Inflammatory macrophage treated with lipopolysaccharide for 4 hours (primary cell): ENCODE results near the gene TM7SF3.
"Not testable (repeated sequence)": the region's sequence is repeated elsewhere in the genome, so short reads cannot be mapped to it uniquely, and the experiment has no call there.

Experiments used
- DNase-seq: peaks from one replicate; pipeline ENCODE4 v3.0.0-alpha.2; 2020

TM7SF3 gene

GRCh38 chr12:26976687-26977086 is 37.5 kb downstream of the TM7SF3 start:
- DNase-seq: peak; percentile 47

- DNase-seq: no peak
These were observed 42.2 kb downstream of the TM7SF3 start for GRCh38 chr12:26971963-26972362.

- no peak for DNase-seq
These were observed 44.0 kb downstream of the TM7SF3 start for GRCh38 chr12:26970136-26970535.

GRCh38 chr12:26966842-26967241 is 47.3 kb downstream of the TM7SF3 start:
- no peak for DNase-seq

- DNase-seq: peak; percentile 43
These were observed 50.8 kb downstream of the TM7SF3 start for GRCh38 chr12:26963413-26963812.

- no peak for DNase-seq
These were observed 52.4 kb downstream of the TM7SF3 start for GRCh38 chr12:26961803-26962202.

- not testable (repeated sequence) for DNase-seq
These were observed 52.8 kb downstream of the TM7SF3 start for GRCh38 chr12:26961391-26961790.

GRCh38 chr12:26954027-26954426 is 60.2 kb downstream of the TM7SF3 start:
- DNase-seq: peak; percentile 77

GRCh38 chr12:26953447-26953846 is 60.7 kb downstream of the TM7SF3 start:
- peak; percentile 96 for DNase-seq

- no peak for DNase-seq
These were observed 65.9 kb downstream of the TM7SF3 start for GRCh38 chr12:26948309-26948708.

- no peak for DNase-seq
These were observed 73.0 kb downstream of the TM7SF3 start for GRCh38 chr12:26941215-26941594.

GRCh38 chr12:26940516-26941214 is 73.5 kb downstream of the TM7SF3 start:
- peak; percentile 55 for DNase-seq

GRCh38 chr12:26939953-26940352 is 74.2 kb downstream of the TM7SF3 start:
- no peak for DNase-seq

- no peak for DNase-seq
These were observed 74.9 kb downstream of the TM7SF3 start for GRCh38 chr12:26939192-26939832.

- DNase-seq: peak; percentile 38
These were observed 75.5 kb downstream of the TM7SF3 start for GRCh38 chr12:26938701-26939062.

- peak; percentile 99 for DNase-seq
These were observed 76.1 kb downstream of the TM7SF3 start, which contains the start of the genes FGFR1OP2 and INTS13 for GRCh38 chr12:26937863-26938700. Gene FGFR1OP2 (plus strand): TSS chr12:26938470. CDS start chr12:26954159, 15,689 bp downstream. Gene INTS13 (minus strand): TSS chr12:26937981. CDS start chr12:26936803, 1,178 bp downstream.

- no peak for DNase-seq
These were observed 76.7 kb downstream of the TM7SF3 start for GRCh38 chr12:26937443-26937862.

- no peak for DNase-seq
These were observed 77.4 kb downstream of the TM7SF3 start for GRCh38 chr12:26936559-26937442.

- peak; percentile 44 for DNase-seq
These were observed 78.4 kb downstream of the TM7SF3 start for GRCh38 chr12:26935636-26936378.

GRCh38 chr12:26929590-26929989 is 84.6 kb downstream of the TM7SF3 start:
- DNase-seq: no peak

GRCh38 chr12:26928661-26929060 is 85.5 kb downstream of the TM7SF3 start:
- DNase-seq: no peak
